Suprapubic skin (tissue), 4 donors: Measurements from ENCODE around the gene TNFRSF1B. TPM values are rescaled to one million over a fixed set of nuclear protein-coding genes. Genes with fewer than 3 reads are reported as not detected.

ENCODE experiments used
- DNase-seq, 2 donors: peaks; one replicate each; pipeline ENCODE4 v3.0.0-alpha.2; 2019; ENCODE audit warnings: low spot score in 2 of 2
- H3K27ac ChIP-seq: fragments of 200-600 bp; sonication (generic); one replicate; pipeline ENCODE4 v1.5.1; 2019
- H3K27me3 ChIP-seq: fragments of 200-600 bp; sonication (generic); one replicate; pipeline ENCODE4 v1.5.1; 2019
- H3K36me3 ChIP-seq: fragments of 200-600 bp; sonication (generic); one replicate; pipeline ENCODE4 v1.5.1; 2019
- H3K4me1 ChIP-seq: fragments of 200-600 bp; sonication (generic); one replicate; pipeline ENCODE4 v1.5.1; 2019
- H3K4me3 ChIP-seq: fragments of 200-600 bp; sonication (generic); one replicate; pipeline ENCODE4 v1.5.1; 2019; ENCODE audit warnings: mild to moderate bottlenecking
- H3K9me3 ChIP-seq: fragments of 200-600 bp; sonication (generic); one replicate; pipeline ENCODE4 v1.5.1; 2019
- CTCF ChIP-seq, 2 donors: fragments of 200-600 bp in 1 of 2; fragments of 450-650 bp in 1 of 2; sonication (generic) in 1 of 2; IDR thresholded peaks; one replicate each; pipeline ENCODE4 v1.5.1; 2016 to 2019; ENCODE audit warnings: antibody characterized with exemption in 2 of 2, mild to moderate bottlenecking in 1 of 2, moderate library complexity in 1 of 2
- EP300 ChIP-seq: sonication (generic); formaldehyde crosslinking; IDR thresholded peaks from one replicate; pipeline ENCODE4 v1.6.1; 2017; ENCODE audit warnings: antibody characterized with exemption
- POLR2A ChIP-seq, 2 donors: fragments of 450-650 bp; IDR thresholded peaks; one replicate each; pipeline ENCODE4 v1.6.1; 2017; ENCODE audit warnings: antibody characterized with exemption in 2 of 2, mild to moderate bottlenecking in 2 of 2, moderate library complexity in 2 of 2
- POLR2AphosphoS5 ChIP-seq, 3 donors: sonication (generic); formaldehyde crosslinking; IDR thresholded peaks; one replicate each; pipeline ENCODE4 v1.6.1; 2017; ENCODE audit warnings: antibody characterized with exemption in 3 of 3
- WGBS: methylation state at CpG from one replicate; pipeline ENCODE4 v1.1.5; 2018; 5-methylcytosine and 5-hydroxymethylcytosine counted together
- total RNA-seq, 4 donors: library from RNA; depleted of rRNA; stranded (reverse); fragments of >200 nt; gene quantifications; one replicate each; pipeline ENCODE4 v1.1.0, GENCODE V29; 2016

Gene TNFRSF1B
- total RNA-seq, 4 donors from 2014 or later, result 6.3 to 35.2 (median 11.9) TPM

GRCh38 chr1:12228979-12229378 lies 62.2 kb downstream of the TNFRSF1B start:
- no peak overlapping the region for H3K27ac ChIP-seq
- no peaks in the 10 kb centered on the region for H3K36me3 ChIP-seq
- no peak overlapping the region for H3K4me3 ChIP-seq
- H3K9me3 ChIP-seq, result no peaks in the 10 kb centered on the region
- peaks cover 27% of the 10 kb centered on the region for H3K4me1 ChIP-seq
- no peak for TF ChIP-seq POLR2AphosphoS5 (IDR thresholded peaks at IDR 0.05)
- TF ChIP-seq POLR2A (IDR thresholded peaks at IDR 0.05), result no peak
- TF ChIP-seq EP300, result no peak
- WGBS, result 85% methylated on average over 7 of the region's 7 CpGs
- DNase-seq, result no peak
- H3K27me3 ChIP-seq, result no peaks in the 10 kb centered on the region

GRCh38 chr1:12229386-12229834 lies 62.6 kb downstream of the TNFRSF1B start:
- H3K4me1 ChIP-seq, result peaks cover 29% of the 10 kb centered on the region
- H3K36me3 ChIP-seq, result no peaks in the 10 kb centered on the region
- H3K27me3 ChIP-seq, result no peaks in the 10 kb centered on the region
- 66% methylated on average over 13 of the region's 13 CpGs for WGBS
- no peak for TF ChIP-seq POLR2AphosphoS5 (IDR thresholded peaks at IDR 0.05)
- no peak for TF ChIP-seq CTCF (IDR thresholded peaks at IDR 0.05)
- no peak for TF ChIP-seq POLR2A (IDR thresholded peaks at IDR 0.05)
- TF ChIP-seq EP300, result no peak
- H3K9me3 ChIP-seq, result no peaks in the 10 kb centered on the region
- H3K4me3 ChIP-seq, result peak overlapping the region; percentile 89
- H3K27ac ChIP-seq, result no peak overlapping the region
- no peak for DNase-seq

- peaks cover 2% of the 10 kb centered on the region for H3K36me3 ChIP-seq
- H3K9me3 ChIP-seq, result no peaks in the 10 kb centered on the region
- DNase-seq, result peak; percentile 84 to 92
- peak within 1 kb of the TSS; percentile 89 for H3K4me3 ChIP-seq
- TF ChIP-seq CTCF (IDR thresholded peaks at IDR 0.05), result peak; percentile 79 to 98
- TF ChIP-seq EP300, result no peak
- TF ChIP-seq POLR2AphosphoS5 (IDR thresholded peaks at IDR 0.05), result no peak
- TF ChIP-seq POLR2A (IDR thresholded peaks at IDR 0.05), result peak in 1 of 2 donors; percentile 61
- H3K27ac ChIP-seq, result peak within 1 kb of the TSS; percentile 96
- no peaks in the 10 kb centered on the region for H3K27me3 ChIP-seq
- 2% methylated on average over 18 of the region's 77 CpGs for WGBS
- peaks cover 33% of the 10 kb centered on the region for H3K4me1 ChIP-seq
Observed at GRCh38 chr1:12229835-12230548, 63.2 kb downstream of the TNFRSF1B start, which contains the start of gene VPS13D. VPS13D (plus strand) TSS chr1:12230030; CDS start chr1:12234267, 4,237 bp downstream.

GRCh38 chr1:12230549-12231275 lies 63.9 kb downstream of the TNFRSF1B start:
- Histone ChIP-seq H3K27ac (peak overlapping the region; percentile 96), H3K9me3 (no peaks in the 10 kb centered on the region), H3K27me3 (no peaks in the 10 kb centered on the region), H3K4me1 (peaks cover 34% of the 10 kb centered on the region), H3K36me3 (peaks cover 9% of the 10 kb centered on the region), H3K4me3 (peak overlapping the region; percentile 89)
- DNase-seq, result peak; percentile 75 to 82
- 3% methylated on average over 8 of the region's 36 CpGs for whole genome bisulfite sequencing
- TF ChIP-seq POLR2AphosphoS5 (IDR thresholded peaks at IDR 0.05) (no peak), POLR2A (IDR thresholded peaks at IDR 0.05) (no peak), EP300 (no peak), CTCF (IDR thresholded peaks at IDR 0.05) (no peak)

- H3K4me3 ChIP-seq, result peak overlapping the region; percentile 89
- no peaks in the 10 kb centered on the region for H3K9me3 ChIP-seq
- peak overlapping the region; percentile 96 for H3K27ac ChIP-seq
- 15% methylated on average over 4 of the region's 4 CpGs for WGBS
- no peak for TF ChIP-seq POLR2AphosphoS5 (IDR thresholded peaks at IDR 0.05)
- TF ChIP-seq POLR2A (IDR thresholded peaks at IDR 0.05), result no peak
- TF ChIP-seq CTCF (IDR thresholded peaks at IDR 0.05), result no peak
- no peak for TF ChIP-seq EP300
- no peaks in the 10 kb centered on the region for H3K27me3 ChIP-seq
- peaks cover 14% of the 10 kb centered on the region for H3K36me3 ChIP-seq
- H3K4me1 ChIP-seq, result peaks cover 34% of the 10 kb centered on the region
- no peak for DNase-seq
Observed at GRCh38 chr1:12231276-12231595, 64.4 kb downstream of the TNFRSF1B start.
